NT2/D1 (cell line): ENCODE results near the gene PA2G4.

Experiments
- SUZ12 ChIP-seq: IDR thresholded peaks from 2 replicates; pipeline ENCODE4 v1.6.1; 2011; ENCODE audit not compliant: insufficient read length, insufficient read depth; ENCODE audit errors: extremely low read depth
- YY1 ChIP-seq: IDR thresholded peaks from 2 replicates; pipeline ENCODE4 v1.6.1; 2011; ENCODE audit not compliant: insufficient read length, insufficient read depth
- ZNF274 ChIP-seq: IDR thresholded peaks from 2 replicates; pipeline ENCODE4 v1.6.1; 2011; ENCODE audit warnings: mild to moderate bottlenecking, low read depth, low read length

GRCh38 chr12:56081393-56082347 lies 22.7 kb upstream of the PA2G4 start:
- TF ChIP-seq YY1 (no peak), ZNF274 (no peak), SUZ12 (no peak)
